Activated CD4-positive, alpha-beta T cell treated with anti-CD3 and anti-CD28 coated beads, Interleukin-2, amount 50 U/mL, for 16 hours (primary cell): ENCODE results near the gene OR2C1.

ENCODE experiments used
- DNase-seq: peaks from one replicate; pipeline ENCODE4 v3.0.0-alpha.2; 2020

OR2C1 gene

DNA sequence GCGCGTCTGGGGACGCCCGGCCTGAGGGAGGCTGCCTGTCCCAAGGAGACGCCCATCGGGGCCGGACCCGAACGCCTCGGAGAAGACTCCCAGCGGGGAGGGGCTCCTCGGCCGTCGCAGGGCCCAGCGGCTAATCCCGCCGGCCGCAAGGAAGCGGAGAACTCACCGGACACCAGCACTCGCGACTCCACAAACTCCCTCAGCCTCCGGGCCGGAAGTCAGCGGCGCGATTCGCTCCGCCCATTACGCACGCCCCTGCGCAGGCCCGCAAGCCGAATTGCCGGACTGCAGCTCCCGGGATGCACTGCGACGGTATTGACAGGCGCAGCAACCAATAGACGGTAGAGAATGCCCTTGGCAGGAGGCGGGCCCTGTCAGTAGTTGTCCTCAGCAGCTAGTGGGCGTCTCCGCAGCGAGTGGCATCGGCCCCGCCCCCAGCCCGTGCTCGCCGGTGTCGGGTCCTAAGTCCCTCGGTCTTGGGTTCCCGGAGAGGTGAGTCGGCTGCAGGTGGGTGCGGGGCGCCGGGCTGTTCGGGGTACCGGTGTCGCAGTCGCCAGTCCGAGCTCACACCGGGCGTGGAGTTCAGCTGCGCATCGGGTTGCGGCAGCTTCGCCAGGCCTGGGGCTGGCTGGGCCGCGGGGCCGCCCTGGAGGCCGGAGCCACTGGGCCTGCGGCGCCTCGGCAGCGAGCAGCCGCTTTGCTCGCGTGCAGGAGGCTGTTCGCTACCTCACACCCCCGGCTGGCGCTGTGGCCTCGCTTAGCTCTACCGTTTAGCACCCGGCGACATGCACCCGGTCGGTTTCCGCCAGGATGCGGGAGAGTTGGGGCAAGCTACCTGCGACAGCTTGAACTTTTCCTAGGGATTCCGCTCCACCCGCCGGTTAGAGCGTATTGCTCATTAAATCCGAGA lies 45.3 kb downstream of the OR2C1 start, which contains the start of the genes ZNF174 and ZSCAN32:
ZNF174 (plus strand) TSS at position 437 of the 910 bp plus-strand sequence. CDS start 790 bp downstream, outside the sequence.
ZSCAN32 (minus strand) TSS at position 226 of the 910 bp plus-strand sequence. CDS start 3,447 bp downstream, outside the sequence.
- peak; percentile 99 for DNase-seq

DNA sequence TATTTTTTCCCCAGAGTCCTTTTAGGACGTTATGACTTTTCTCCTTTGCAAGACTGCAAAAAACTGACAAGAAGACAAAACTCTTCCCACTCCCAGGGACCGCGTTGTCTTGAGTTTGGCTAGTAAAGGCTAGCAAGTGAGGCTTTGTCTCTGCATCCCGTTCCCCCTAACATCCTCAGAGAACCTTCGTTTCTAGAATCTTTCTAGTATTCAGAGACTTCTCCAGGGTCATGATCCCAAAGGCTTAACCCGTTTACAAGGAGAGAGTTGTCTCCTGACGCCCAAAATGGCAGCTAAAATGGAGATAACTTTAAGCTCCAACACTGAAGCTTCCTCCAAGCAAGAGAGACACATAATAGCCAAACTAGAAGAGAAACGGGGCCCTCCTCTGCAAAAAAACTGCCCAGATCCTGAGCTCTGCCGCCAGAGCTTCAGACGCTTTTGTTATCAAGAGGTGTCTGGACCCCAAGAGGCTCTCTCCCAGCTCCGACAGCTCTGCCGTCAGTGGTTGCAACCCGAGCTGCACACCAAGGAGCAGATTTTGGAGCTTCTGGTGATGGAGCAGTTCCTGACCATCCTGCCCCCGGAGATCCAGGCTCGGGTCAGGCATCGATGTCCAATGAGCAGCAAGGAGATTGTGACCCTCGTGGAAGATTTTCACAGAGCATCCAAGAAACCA lies 46.2 kb downstream of the OR2C1 start:
- DNase-seq: no peak
